Prostate gland (tissue), 2 donors: Measurements from ENCODE around the gene MRPL27.

Source experiments
- POLR2A ChIP-seq: fragments of 450-650 bp; IDR thresholded peaks from one replicate; pipeline ENCODE4 v1.6.1; 2016; ENCODE audit warnings: antibody characterized with exemption, mild to moderate bottlenecking
- POLR2AphosphoS5 ChIP-seq: sonication (generic); formaldehyde crosslinking; IDR thresholded peaks from one replicate; pipeline ENCODE4 v1.6.1; 2017; ENCODE audit warnings: antibody characterized with exemption
- TF ChIP-seq, protein P1 (sequence below), 4 experiments: fragments of 200-600 bp in 2 of 4; fragments of 450-650 bp in 2 of 4; sonication (generic) in 2 of 4; IDR thresholded peaks; 1 replicate in 3 of 4; 2 replicates in 1 of 4; pipeline ENCODE4 v1.5.1; 2016 to 2019; ENCODE audit warnings: antibody characterized with exemption in 4 of 4, mild to moderate bottlenecking in 2 of 4, moderate library complexity in 2 of 4

DNA sequence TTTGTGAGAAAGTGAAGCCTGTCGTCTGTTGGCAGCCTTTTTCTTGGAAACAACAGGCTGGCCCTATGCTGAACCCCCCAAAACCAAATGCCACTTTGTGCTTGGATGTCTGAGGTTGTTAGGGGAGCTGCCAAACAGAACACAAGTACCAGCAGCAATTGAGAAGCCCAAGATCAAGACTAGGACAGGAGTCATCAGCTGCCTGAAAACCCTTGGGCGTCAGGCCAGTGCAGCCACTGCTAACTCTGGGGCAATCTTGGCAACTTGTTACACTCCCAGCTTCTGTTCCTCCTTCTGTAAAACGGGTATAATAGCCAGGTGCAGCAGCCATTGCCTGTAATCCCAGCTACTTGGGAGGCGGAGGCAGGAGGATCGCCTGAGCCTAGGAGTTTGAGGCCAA, 33.6 kb upstream of the MRPL27 start:
- TF ChIP-seq, protein P1, sequence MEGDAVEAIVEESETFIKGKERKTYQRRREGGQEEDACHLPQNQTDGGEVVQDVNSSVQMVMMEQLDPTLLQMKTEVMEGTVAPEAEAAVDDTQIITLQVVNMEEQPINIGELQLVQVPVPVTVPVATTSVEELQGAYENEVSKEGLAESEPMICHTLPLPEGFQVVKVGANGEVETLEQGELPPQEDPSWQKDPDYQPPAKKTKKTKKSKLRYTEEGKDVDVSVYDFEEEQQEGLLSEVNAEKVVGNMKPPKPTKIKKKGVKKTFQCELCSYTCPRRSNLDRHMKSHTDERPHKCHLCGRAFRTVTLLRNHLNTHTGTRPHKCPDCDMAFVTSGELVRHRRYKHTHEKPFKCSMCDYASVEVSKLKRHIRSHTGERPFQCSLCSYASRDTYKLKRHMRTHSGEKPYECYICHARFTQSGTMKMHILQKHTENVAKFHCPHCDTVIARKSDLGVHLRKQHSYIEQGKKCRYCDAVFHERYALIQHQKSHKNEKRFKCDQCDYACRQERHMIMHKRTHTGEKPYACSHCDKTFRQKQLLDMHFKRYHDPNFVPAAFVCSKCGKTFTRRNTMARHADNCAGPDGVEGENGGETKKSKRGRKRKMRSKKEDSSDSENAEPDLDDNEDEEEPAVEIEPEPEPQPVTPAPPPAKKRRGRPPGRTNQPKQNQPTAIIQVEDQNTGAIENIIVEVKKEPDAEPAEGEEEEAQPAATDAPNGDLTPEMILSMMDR (IDR thresholded peaks at IDR 0.05), result no peak
- TF ChIP-seq POLR2A, result no peak
- no peak for TF ChIP-seq POLR2AphosphoS5
